Activated naive CD8-positive, alpha-beta T cell treated with anti-CD3 and anti-CD28 coated beads for 36 hours (primary cell): Measurements from ENCODE around the gene CDC27. TPM values are rescaled to one million over a fixed set of nuclear protein-coding genes. Genes with fewer than 3 reads are reported as not detected.
A peak's percentile ranks its signal among the peaks of the same experiment; 100 is the strongest.

Experiments used
- DNase-seq: peaks from one replicate; pipeline ENCODE4 v3.0.0; 2021
- H3K27ac Mint-ChIP-seq: one replicate; pipeline ENCODE4 v1.8.0; 2022; ENCODE audit warnings: mild to moderate bottlenecking, moderate library complexity, mixed read lengths
- H3K27me3 Mint-ChIP-seq: one replicate; pipeline ENCODE4 v1.8.0; 2022; ENCODE audit warnings: mild to moderate bottlenecking, mixed read lengths
- H3K36me3 Mint-ChIP-seq: one replicate; pipeline ENCODE4 v1.8.0; 2021; ENCODE audit warnings: mild to moderate bottlenecking, mixed read lengths
- H3K4me1 Mint-ChIP-seq: one replicate; pipeline ENCODE4 v1.8.0; 2021; ENCODE audit warnings: mixed read lengths
- H3K4me3 Mint-ChIP-seq: one replicate; pipeline ENCODE4 v1.8.0; 2022; ENCODE audit warnings: mild to moderate bottlenecking, moderate library complexity, mixed read lengths
- H3K9me3 Mint-ChIP-seq: one replicate; pipeline ENCODE4 v1.8.0; 2022; ENCODE audit warnings: mixed read lengths
- total RNA-seq, 2 experiments: library from RNA; stranded (reverse); gene quantifications; one replicate each; pipeline ENCODE4 v1.2.3, GENCODE V29; 2021

The CDC27 gene, protein sequence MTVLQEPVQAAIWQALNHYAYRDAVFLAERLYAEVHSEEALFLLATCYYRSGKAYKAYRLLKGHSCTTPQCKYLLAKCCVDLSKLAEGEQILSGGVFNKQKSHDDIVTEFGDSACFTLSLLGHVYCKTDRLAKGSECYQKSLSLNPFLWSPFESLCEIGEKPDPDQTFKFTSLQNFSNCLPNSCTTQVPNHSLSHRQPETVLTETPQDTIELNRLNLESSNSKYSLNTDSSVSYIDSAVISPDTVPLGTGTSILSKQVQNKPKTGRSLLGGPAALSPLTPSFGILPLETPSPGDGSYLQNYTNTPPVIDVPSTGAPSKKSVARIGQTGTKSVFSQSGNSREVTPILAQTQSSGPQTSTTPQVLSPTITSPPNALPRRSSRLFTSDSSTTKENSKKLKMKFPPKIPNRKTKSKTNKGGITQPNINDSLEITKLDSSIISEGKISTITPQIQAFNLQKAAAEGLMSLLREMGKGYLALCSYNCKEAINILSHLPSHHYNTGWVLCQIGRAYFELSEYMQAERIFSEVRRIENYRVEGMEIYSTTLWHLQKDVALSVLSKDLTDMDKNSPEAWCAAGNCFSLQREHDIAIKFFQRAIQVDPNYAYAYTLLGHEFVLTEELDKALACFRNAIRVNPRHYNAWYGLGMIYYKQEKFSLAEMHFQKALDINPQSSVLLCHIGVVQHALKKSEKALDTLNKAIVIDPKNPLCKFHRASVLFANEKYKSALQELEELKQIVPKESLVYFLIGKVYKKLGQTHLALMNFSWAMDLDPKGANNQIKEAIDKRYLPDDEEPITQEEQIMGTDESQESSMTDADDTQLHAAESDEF
- 100 to 1,000 TPM; 124 to 128 TPM for total RNA-seq

DNA sequence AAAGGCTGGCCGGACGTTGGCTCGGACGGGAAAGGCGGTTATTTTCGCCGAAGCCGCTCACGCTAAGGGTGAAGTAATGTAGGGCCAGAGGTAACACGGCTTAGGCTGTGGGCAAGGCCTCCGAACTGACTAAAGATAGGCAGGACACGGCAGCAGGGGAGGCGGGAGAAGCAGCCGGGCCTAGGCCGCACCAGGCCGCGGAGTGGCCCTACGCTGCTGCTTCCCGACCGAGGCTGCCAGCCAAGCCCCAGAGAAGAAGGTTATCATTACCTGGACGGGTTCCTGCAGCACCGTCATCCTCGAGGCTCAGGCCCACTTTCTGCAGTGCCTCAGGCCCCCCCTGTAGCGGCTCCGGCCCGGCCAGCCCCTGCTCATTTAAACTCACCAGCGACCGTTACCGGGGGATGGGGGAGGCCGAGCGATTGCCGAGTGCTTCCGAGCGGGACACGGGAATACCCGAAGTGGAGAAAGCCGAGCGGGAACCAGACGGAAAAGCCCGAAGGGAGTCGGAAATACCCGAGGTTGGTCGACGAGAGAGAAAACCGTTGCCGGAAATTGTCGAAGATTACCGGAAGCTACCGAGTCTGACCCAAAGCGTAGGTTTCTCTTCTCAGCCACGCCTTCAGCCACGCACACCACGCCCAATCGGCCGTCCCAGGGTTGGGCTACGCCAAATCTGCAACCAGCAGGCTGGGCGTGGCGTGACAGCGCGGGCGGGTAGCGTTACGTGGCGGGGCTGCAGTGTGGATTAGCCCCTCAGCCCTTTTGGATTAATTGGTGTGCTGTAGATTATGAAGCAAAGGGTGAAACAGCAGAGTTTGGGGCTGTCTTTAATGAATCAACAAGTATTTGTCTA, at the start of gene CDC27:
Gene CDC27 (minus strand): TSS at position 420 of the 856 bp plus-strand sequence. CDS start 123 bp downstream, at position 297.
- no peaks in the 10 kb centered on the region for H3K9me3 Mint-ChIP-seq
- DNase-seq: peak; percentile 99
- H3K4me1 Mint-ChIP-seq: peaks cover 31% of the 10 kb centered on the region
- peak within 1 kb of the TSS; percentile 96 for H3K4me3 Mint-ChIP-seq
- peak within 1 kb of the TSS; percentile 93 for H3K27ac Mint-ChIP-seq
- peaks cover 10% of the 10 kb centered on the region for H3K36me3 Mint-ChIP-seq
- no peaks in the 10 kb centered on the region for H3K27me3 Mint-ChIP-seq

DNA sequence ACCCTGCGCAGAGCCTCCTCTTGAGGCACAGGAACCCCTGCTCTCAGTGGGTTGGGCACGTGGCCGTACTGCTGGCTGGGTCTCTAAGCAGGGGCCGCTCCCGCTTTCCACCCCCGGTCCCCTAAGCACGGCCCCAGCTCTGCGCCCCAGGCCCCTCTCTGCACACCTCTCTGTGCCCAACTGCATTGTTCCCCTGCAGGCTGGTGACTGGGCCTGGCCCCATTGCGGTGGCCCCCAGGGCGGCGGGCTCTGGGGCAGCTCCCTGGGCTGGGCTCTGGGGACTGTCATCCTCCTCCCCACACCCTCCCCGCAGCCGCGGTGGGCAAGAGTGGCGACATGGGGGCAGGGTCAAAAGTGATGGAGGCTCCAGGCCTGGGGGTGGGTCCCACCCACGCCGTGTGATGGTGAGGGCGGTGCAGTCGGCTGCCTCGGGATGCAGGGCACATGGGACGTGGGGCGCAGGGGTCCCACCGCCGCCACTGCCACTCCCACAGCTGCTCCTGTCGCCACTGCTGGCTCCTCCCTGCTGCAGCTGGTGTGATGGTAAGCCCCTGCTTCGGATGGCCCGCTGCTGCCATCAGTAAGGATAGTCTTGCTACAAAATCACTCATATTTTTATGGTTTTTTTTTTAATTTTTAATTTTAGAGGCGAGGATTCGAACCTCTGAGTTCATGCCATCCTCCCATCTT, 49.4 kb upstream of the CDC27 start:
- Mint-ChIP-seq H3K36me3 (no peaks in the 10 kb centered on the region), H3K4me3 (no peak overlapping the region), H3K9me3 (no peaks in the 10 kb centered on the region), H3K27ac (no peak overlapping the region), H3K4me1 (no peaks in the 10 kb centered on the region), H3K27me3 (no peaks in the 10 kb centered on the region)
- no peak for DNase-seq

DNA sequence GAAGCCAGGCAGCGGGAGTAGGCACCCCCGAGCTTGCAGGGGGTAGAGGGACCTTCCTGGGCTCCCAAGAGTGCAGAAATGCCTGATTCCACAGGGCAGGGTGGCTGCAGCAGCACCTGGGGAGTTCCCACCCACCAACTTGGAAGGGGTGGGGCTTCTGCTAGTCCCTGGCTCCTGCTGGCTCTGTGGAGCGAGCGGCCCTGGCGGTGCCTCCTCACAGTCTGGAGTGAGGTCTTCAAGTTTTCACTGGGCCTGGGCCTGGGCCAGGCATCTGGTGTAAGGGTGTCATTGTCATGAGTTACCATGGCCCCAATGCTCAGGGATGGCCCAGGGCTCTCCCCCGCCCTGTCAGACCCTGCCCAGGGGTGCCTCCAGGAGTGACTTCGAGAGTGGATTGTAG, 48.7 kb upstream of the CDC27 start:
- H3K36me3 Mint-ChIP-seq: no peaks in the 10 kb centered on the region
- no peak overlapping the region for H3K4me3 Mint-ChIP-seq
- no peaks in the 10 kb centered on the region for H3K9me3 Mint-ChIP-seq
- no peaks in the 10 kb centered on the region for H3K4me1 Mint-ChIP-seq
- no peak for DNase-seq
- no peak overlapping the region for H3K27ac Mint-ChIP-seq
- H3K27me3 Mint-ChIP-seq: no peaks in the 10 kb centered on the region

DNA sequence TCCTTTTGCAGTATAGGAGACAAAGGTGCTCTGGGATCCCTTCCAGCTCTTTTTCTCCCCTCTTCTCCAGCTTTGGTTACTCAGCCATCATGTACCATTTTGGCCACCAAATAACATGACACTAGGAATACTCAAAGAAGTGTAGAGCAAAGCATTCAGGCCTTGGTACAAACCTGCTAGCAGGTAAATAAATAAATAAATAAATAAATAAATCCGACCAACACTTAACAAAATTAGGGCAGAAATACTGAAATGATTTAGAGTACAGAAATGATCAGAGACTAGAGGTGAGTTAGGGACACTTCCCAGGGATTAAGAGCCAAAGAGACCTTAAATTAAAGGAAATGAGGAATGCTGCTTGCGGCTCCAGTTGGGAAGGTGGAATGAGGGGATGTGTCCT, 46.8 kb upstream of the CDC27 start:
- H3K27ac Mint-ChIP-seq: no peak overlapping the region
- H3K27me3 Mint-ChIP-seq: peaks cover 6% of the 10 kb centered on the region
- no peaks in the 10 kb centered on the region for H3K4me1 Mint-ChIP-seq

DNA sequence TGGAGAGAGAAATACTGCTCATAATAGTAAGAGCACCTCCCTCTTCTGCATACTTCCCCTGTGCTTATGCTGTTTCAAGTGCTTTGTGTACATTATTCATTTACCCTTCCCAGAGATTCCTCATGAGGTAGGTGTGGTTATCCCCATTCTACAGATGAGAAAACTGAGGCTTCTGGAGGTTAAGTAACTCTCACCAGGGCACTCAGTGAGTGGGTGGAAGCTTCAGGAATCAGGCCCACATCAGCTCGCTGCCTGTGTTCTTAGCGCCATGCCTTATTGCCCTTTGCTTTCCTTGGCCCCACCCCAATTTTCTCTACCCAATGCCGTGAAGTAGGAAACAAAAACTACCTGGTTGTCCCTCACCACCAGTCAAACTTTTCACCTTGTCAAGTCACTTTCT, 46.4 kb upstream of the CDC27 start:
- H3K9me3 Mint-ChIP-seq: no peaks in the 10 kb centered on the region
- no peak for DNase-seq
- no peak overlapping the region for H3K27ac Mint-ChIP-seq
- H3K4me1 Mint-ChIP-seq: no peaks in the 10 kb centered on the region
- H3K27me3 Mint-ChIP-seq: peaks cover 10% of the 10 kb centered on the region
- no peak overlapping the region for H3K4me3 Mint-ChIP-seq
- H3K36me3 Mint-ChIP-seq: no peaks in the 10 kb centered on the region

More for the DNA sequence above, 46.8 kb upstream of the CDC27 start:
- Mint-ChIP-seq H3K4me3 (no peak overlapping the region), H3K36me3 (no peaks in the 10 kb centered on the region), H3K9me3 (no peaks in the 10 kb centered on the region)
- DNase-seq: no peak

DNA sequence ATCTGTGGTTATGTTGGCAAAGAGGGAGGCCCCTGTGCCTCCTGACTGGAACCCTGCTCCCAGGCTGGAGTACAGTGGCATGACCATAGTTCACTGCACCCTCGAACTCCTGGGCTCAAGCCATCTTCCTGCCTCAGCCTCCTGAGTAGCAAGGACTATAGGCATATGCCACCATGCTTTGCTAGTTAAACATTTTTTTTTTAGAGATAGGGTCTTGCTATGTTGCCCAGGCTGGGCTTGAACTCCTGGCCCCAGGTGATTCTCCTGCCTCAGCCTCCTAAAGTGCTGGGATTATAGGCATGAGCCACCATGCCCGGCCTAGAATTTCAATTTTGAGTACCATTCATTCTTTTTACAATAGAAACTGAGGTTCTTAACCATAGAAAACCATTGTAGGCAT, 43.4 kb upstream of the CDC27 start:
- Mint-ChIP-seq H3K4me1 (peaks cover 11% of the 10 kb centered on the region), H3K4me3 (no peak overlapping the region), H3K27ac (peak overlapping the region; percentile 3), H3K9me3 (no peaks in the 10 kb centered on the region), H3K27me3 (peaks cover 18% of the 10 kb centered on the region), H3K36me3 (no peaks in the 10 kb centered on the region)
- no peak for DNase-seq

DNA sequence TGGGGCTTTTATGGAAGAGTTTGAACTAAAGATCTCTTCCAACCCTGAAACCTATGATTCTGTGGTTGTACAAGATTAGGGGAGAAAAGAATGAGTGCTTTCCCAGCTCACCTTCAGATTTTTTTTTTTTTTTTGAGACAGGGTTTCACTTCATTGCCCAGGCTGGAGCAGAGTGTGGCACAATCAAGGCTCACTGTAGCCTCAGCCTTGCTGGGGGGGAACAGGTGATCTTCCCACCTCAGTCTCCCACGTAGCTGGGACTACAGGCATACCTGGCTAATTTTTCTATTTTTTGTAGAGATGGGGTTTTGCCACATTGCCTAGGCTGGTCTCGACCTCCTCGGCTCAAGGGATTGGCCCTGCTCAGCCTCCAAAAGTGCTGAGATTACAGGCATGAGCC, 42.8 kb upstream of the CDC27 start:
- Mint-ChIP-seq H3K4me1 (peaks cover 11% of the 10 kb centered on the region), H3K27ac (no peak overlapping the region), H3K4me3 (no peak overlapping the region), H3K27me3 (peaks cover 18% of the 10 kb centered on the region), H3K36me3 (no peaks in the 10 kb centered on the region), H3K9me3 (no peaks in the 10 kb centered on the region)
- no peak for DNase-seq

DNA sequence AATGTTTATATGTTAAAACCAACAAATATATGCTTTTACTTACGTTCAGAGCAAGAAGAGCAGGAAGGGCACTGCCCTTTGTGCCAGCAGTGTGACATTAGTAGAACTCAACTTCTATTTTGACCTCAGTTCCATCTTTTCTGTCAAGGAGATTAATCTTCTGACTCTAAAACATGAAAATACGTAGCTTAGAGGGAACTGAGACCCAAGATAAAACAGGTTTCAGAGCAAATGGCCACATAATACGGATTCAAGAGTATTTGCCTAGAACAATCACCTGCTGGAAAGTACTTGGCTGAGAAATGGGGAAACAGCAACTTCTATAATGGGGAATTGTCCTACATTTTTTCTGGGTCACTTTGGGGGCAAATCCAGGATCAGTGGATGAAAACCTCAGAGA, 42.2 kb upstream of the CDC27 start:
- no peak for DNase-seq
- H3K27ac Mint-ChIP-seq: no peak overlapping the region
- no peaks in the 10 kb centered on the region for H3K36me3 Mint-ChIP-seq
- H3K9me3 Mint-ChIP-seq: no peaks in the 10 kb centered on the region
- H3K4me3 Mint-ChIP-seq: no peak overlapping the region
- peaks cover 18% of the 10 kb centered on the region for H3K27me3 Mint-ChIP-seq
- H3K4me1 Mint-ChIP-seq: peaks cover 11% of the 10 kb centered on the region

DNA sequence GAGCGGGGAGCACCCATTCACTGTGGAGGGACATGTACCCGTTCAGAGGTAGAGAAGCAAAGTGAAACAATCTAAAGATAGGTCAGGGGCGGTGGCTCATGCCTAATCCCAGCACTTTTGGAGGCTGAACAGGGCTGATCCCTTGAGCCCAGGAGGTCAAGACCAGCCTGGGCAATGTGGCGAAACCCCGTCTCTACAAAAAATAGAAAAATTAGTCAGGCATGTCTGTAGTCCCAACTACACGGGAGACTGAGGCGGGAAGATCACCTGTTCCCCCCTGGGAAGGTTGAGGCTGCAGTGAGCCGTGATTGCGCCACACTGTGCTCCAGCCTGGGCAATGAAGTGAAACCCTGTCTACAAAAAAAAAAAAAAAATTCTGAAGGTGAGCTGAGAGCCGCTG, 41.8 kb upstream of the CDC27 start:
- H3K4me3 Mint-ChIP-seq: no peak overlapping the region
- no peaks in the 10 kb centered on the region for H3K36me3 Mint-ChIP-seq
- H3K9me3 Mint-ChIP-seq: no peaks in the 10 kb centered on the region
- DNase-seq: no peak
- peaks cover 18% of the 10 kb centered on the region for H3K27me3 Mint-ChIP-seq
- peaks cover 11% of the 10 kb centered on the region for H3K4me1 Mint-ChIP-seq
- no peak overlapping the region for H3K27ac Mint-ChIP-seq

DNA sequence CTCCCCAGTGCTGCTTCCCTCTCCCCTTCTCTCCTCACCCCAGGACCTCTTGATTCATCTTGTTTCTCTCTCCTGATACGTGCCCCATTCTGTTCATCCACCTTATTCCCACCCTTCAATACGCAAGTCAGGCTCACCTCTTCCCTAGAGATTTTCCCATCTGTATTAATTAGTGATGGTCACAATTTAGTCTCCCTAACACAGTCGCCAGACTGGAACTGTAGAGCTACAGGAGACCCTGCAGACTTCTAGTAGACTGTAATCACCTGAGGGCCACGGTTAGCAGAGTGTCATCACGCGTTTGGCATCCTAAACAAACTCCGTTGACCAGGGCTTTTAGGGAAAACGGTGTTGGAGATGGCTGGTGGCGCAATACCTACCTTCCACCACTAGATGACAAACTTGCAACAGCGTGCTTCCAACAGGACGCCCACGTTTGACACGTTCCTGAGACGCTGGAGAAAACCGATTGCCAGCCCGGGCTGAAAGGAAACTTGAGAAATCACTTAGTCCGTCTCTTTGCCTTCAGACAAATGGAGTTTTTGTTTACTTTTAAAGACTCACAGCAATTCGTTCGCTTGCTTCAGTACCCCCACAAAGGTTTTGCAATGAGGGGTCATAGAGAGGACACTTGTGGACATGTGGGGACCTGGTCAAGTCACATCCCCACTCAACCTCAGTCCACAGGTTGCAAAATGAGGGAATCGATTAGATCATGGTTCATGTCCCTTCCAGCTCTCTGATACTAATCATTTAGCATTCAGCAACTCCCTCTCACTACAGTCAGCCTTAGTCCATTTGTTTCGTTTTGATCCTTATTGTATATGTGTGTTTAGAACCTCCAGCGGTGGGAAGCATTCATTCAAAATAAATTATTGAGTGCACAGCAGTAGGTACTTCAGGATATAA, 40.7 kb upstream of the CDC27 start:
- Mint-ChIP-seq H3K4me1 (peaks cover 11% of the 10 kb centered on the region), H3K27ac (no peak overlapping the region), H3K36me3 (no peaks in the 10 kb centered on the region), H3K4me3 (peak overlapping the region; percentile 59), H3K27me3 (peaks cover 18% of the 10 kb centered on the region), H3K9me3 (no peaks in the 10 kb centered on the region)
- DNase-seq: peak; percentile 69

DNA sequence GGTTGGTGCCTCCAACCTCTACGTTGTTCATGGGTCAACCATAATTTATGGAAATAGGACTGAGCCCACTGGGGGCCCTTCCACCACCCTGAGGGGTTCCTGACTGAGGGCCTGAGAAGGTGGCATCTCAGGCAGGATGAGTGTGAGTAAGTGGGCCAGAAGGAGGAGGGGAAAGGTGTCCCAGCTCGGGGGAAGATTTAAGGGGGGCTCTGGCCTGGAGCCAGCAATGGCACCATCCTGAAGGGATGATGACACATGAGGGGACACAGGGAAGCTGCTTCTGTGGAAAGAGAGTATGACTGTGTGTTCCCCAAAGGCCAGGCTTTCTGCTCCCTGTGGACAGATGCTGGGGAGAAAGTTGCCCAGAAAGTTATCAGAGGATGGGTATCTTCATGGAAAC, 38.8 kb upstream of the CDC27 start:
- Mint-ChIP-seq H3K4me1 (peaks cover 11% of the 10 kb centered on the region), H3K36me3 (peaks cover 2% of the 10 kb centered on the region)
- no peak for DNase-seq

DNA sequence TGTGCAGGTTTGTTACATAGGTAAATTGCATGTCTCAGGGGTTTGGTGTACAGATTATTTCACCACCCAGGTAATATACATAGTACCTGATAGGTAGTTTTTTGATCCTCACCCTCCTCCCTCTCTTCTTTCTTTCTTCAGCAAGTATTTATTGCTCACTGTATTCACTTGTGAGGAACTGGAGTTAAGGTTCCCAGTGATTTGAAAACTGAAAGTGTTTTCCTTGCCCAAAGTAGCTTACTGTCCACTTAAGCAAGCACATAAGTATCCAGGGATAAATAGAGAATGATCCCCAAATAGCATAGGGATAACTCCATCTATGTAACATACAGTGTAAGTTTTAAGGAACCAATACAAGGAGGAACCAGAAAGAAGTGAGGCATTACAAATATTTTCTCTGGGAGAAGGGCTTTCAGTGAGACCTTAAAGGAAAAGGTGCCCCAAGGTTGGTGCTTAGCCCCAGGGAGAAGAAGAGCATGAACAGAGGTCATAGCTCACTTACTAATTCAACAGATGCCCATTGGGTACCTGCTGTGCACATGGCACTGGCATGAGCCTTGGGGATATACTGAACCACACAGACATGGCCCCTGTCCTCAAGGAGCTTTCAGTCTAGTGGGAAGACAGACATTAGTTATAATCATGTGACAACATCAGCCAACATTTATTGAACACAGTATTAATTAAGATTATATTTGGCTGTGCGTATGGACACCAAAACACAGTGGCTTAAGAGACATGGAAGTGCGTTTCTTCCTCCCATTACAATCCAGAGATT, 37.0 kb upstream of the CDC27 start:
- Mint-ChIP-seq H3K4me1 (peaks cover 14% of the 10 kb centered on the region), H3K27me3 (peaks cover 13% of the 10 kb centered on the region), H3K27ac (no peak overlapping the region), H3K9me3 (peaks cover 8% of the 10 kb centered on the region), H3K36me3 (peaks cover 2% of the 10 kb centered on the region), H3K4me3 (no peak overlapping the region)
- DNase-seq: no peak

More for the DNA sequence above, 38.8 kb upstream of the CDC27 start:
- H3K27ac Mint-ChIP-seq: no peak overlapping the region
- no peak overlapping the region for H3K4me3 Mint-ChIP-seq
- H3K9me3 Mint-ChIP-seq: peaks cover 8% of the 10 kb centered on the region
- peaks cover 18% of the 10 kb centered on the region for H3K27me3 Mint-ChIP-seq

DNA sequence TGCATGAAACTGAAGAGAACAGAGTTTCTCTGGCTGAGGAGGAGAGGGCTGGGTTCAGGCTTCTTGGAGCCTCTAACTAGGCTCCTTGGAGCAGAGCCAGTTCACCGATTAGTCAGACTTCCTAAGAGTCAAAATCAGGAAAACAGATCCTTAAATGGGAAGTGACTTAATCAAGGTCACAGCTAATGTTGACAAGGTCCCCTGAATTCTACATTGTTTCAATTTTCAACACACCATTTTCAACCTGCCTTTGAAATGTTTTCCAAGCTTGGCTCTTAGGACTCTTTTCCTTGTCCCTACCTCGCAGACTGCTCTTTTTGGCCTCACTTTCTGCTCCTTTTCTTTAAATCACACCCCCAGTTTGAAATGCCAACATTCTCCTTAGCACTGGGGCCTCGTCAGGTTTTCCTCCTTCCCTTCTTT, 36.4 kb upstream of the CDC27 start:
- no peak overlapping the region for H3K27ac Mint-ChIP-seq
- peaks cover 8% of the 10 kb centered on the region for H3K9me3 Mint-ChIP-seq

More for the DNA sequence above, 36.4 kb upstream of the CDC27 start:
- no peak overlapping the region for H3K4me3 Mint-ChIP-seq
- H3K4me1 Mint-ChIP-seq: peaks cover 20% of the 10 kb centered on the region
- H3K36me3 Mint-ChIP-seq: peaks cover 2% of the 10 kb centered on the region
- no peak for DNase-seq
- peaks cover 7% of the 10 kb centered on the region for H3K27me3 Mint-ChIP-seq
